OCI-LY1 (cell line): ENCODE measurements around the gene ACTR8.

Experiments used
- H2AFZ ChIP-seq: fragments of 200-600 bp; sonication (generic), shearing (Covaris generic); 2 replicates; pipeline ENCODE4 v1.6.0; 2014; ENCODE audit warnings: antibody characterized with exemption, mild to moderate bottlenecking, low read length
- H3F3A ChIP-seq: fragments of 200-600 bp; sonication (generic), shearing (Covaris generic); 2 replicates; pipeline ENCODE4 v1.6.0; 2014; ENCODE audit warnings: mild to moderate bottlenecking, antibody characterized with exemption, low read length, moderate library complexity; ENCODE audit not compliant: insufficient read depth
- H3K27ac ChIP-seq: fragments of 200-600 bp; sonication (generic); 2 replicates; pipeline ENCODE4 v1.5.1; 2014; ENCODE audit warnings: low read length, mixed run types, mild to moderate bottlenecking, low read depth; ENCODE audit not compliant: poor library complexity, severe bottlenecking
- H3K27me3 ChIP-seq: fragments of 200-600 bp; sonication (generic); 2 replicates; pipeline ENCODE4 v1.6.0; 2014; ENCODE audit warnings: antibody characterized with exemption, mild to moderate bottlenecking, low read length, moderate library complexity; ENCODE audit not compliant: insufficient read depth
- H3K36me3 ChIP-seq: fragments of 200-600 bp; sonication (generic); 2 replicates; pipeline ENCODE4 v1.6.1; 2014; ENCODE audit warnings: mild to moderate bottlenecking, antibody characterized with exemption, low read length, moderate library complexity, mixed read lengths; ENCODE audit not compliant: insufficient read depth
- H3K4me1 ChIP-seq: fragments of 200-600 bp; sonication (generic); 2 replicates; pipeline ENCODE4 v1.5.1; 2014; ENCODE audit warnings: mild to moderate bottlenecking, low read length, moderate library complexity; ENCODE audit not compliant: insufficient read depth, severe bottlenecking
- H3K4me2 ChIP-seq: fragments of 200-600 bp; sonication (generic), shearing (Covaris generic); 2 replicates; pipeline ENCODE4 v1.6.1; 2014; ENCODE audit warnings: low read length
- H3K4me3 ChIP-seq: fragments of 200-600 bp; sonication (generic); 2 replicates; pipeline ENCODE4 v1.5.1; 2014; ENCODE audit warnings: low read length, low read depth, mild to moderate bottlenecking, mixed read lengths; ENCODE audit not compliant: poor library complexity, severe bottlenecking
- H3K79me2 ChIP-seq: fragments of 200-600 bp; shearing (Covaris generic); 2 replicates; pipeline ENCODE4 v1.6.1; 2016; ENCODE audit warnings: mixed run types, low read length, mixed read lengths; ENCODE audit not compliant: insufficient read depth
- H3K9ac ChIP-seq: fragments of 200-600 bp; sonication (generic), shearing (Covaris generic); 2 replicates; pipeline ENCODE4 v1.6.1; 2014; ENCODE audit warnings: mild to moderate bottlenecking, low read length, mixed read lengths
- H3K9me2 ChIP-seq: fragments of 200-600 bp; sonication (generic), shearing (Covaris generic); 2 replicates; pipeline ENCODE4 v1.6.1; 2014; ENCODE audit warnings: low read depth, mild to moderate bottlenecking, low read length, mixed read lengths
- H3K9me3 ChIP-seq: fragments of 200-600 bp; shearing (Covaris generic); 2 replicates; pipeline ENCODE4 v1.6.1; 2014; ENCODE audit warnings: low read length, mixed read lengths
- H4K20me1 ChIP-seq: fragments of 200-600 bp; sonication (generic), shearing (Covaris generic); 2 replicates; pipeline ENCODE4 v1.6.0; 2016; ENCODE audit warnings: mild to moderate bottlenecking, low read length; ENCODE audit not compliant: insufficient read depth
- CTCF ChIP-seq: fragments of 200-600 bp; sonication (generic), shearing (Covaris generic); IDR thresholded peaks from 2 replicates; pipeline ENCODE4 v1.5.1; 2017; ENCODE audit warnings: mild to moderate bottlenecking, antibody characterized with exemption, low read length, moderate library complexity, mixed read lengths
- EZH2 ChIP-seq: fragments of 200-600 bp; sonication (generic), shearing (Covaris generic); IDR thresholded peaks from 2 replicates; pipeline ENCODE4 v1.8.0; 2017; ENCODE audit warnings: borderline replicate concordance, mixed run types, mild to moderate bottlenecking, antibody characterized with exemption, low read length, moderate library complexity, mixed read lengths

The ACTR8 gene

GRCh38 chr3:53821631-53822121 is 60.3 kb downstream of the ACTR8 start:
- Histone ChIP-seq H3K27me3 (no peaks in the 10 kb centered on the region), H4K20me1 (no peaks in the 10 kb centered on the region), H3K4me1 (no peaks in the 10 kb centered on the region), H3F3A (no peaks in the 10 kb centered on the region), H3K27ac (no peak overlapping the region), H3K36me3 (no peaks in the 10 kb centered on the region), H3K4me3 (no peak overlapping the region), H3K4me2 (no peak overlapping the region), H3K79me2 (no peaks in the 10 kb centered on the region), H3K9me2 (no peaks in the 10 kb centered on the region), H2AFZ (no peak overlapping the region), H3K9ac (no peak overlapping the region), H3K9me3 (no peaks in the 10 kb centered on the region)
- TF ChIP-seq CTCF (no peak), EZH2 (no peak)

GRCh38 chr3:53820756-53821580 is 61.0 kb downstream of the ACTR8 start:
- Histone ChIP-seq H3K79me2 (no peaks in the 10 kb centered on the region), H2AFZ (no peak overlapping the region), H3K27ac (no peak overlapping the region), H4K20me1 (no peaks in the 10 kb centered on the region), H3K4me2 (no peak overlapping the region), H3K4me3 (no peak overlapping the region), H3K4me1 (no peaks in the 10 kb centered on the region), H3K36me3 (no peaks in the 10 kb centered on the region), H3K9ac (no peak overlapping the region), H3F3A (no peaks in the 10 kb centered on the region), H3K9me3 (no peaks in the 10 kb centered on the region), H3K9me2 (no peaks in the 10 kb centered on the region), H3K27me3 (no peaks in the 10 kb centered on the region)
- TF ChIP-seq EZH2 (no peak), CTCF (no peak)

DNA sequence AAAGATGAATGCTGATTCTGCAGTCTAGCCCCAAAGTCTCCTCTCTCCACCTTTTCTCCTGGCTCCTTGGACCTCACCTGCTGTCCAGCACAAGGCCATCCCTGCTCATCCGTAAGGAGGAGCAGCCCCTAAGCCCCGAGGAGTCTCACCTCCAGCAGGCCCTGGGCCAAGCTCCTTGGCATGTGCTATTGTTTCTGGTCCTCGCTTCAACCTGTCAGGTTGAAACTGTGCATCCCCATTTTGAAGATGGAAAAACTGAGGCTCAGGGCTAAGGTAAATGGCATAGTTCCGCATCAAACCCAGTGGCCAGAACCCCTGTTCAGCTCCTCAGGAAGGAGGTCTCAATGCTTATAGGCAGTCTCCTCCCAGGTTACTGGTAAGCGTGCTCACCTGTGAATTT is 61.9 kb downstream of the ACTR8 start:
- Histone ChIP-seq H3K9me2 (no peaks in the 10 kb centered on the region), H3K4me3 (no peak overlapping the region), H3K9me3 (no peaks in the 10 kb centered on the region), H3K36me3 (no peaks in the 10 kb centered on the region), H3K4me1 (no peaks in the 10 kb centered on the region), H3F3A (no peaks in the 10 kb centered on the region), H4K20me1 (no peaks in the 10 kb centered on the region), H3K27ac (no peak overlapping the region), H3K79me2 (no peaks in the 10 kb centered on the region), H2AFZ (no peak overlapping the region), H3K9ac (no peak overlapping the region), H3K4me2 (no peak overlapping the region), H3K27me3 (no peaks in the 10 kb centered on the region)
- no peak for TF ChIP-seq CTCF
- TF ChIP-seq EZH2, result no peak
